GM23338 (cell line): ENCODE data around the gene RAB31. TPM values are rescaled to one million over a fixed set of nuclear protein-coding genes. Genes with fewer than 3 reads are reported as not detected.

Experiments
- ATAC-seq: fragments of 200-7000 bp; cut with Tn5 transposase; 3 replicates; pipeline ENCODE4 v1.9.1; 2020
- DNase-seq: peaks from one replicate; pipeline ENCODE4 v3.0.0-alpha.2; 2015; ENCODE audit warnings: low spot score
- H2AFZ ChIP-seq: fragments of 200-600 bp; sonication (generic); 2 replicates; pipeline ENCODE4 v1.8.0; 2016; ENCODE audit warnings: antibody characterized with exemption, mild to moderate bottlenecking, moderate library complexity
- H3F3A ChIP-seq: fragments of 200-600 bp; sonication (generic); replicated peaks from 2 replicates; pipeline ENCODE4 v1.8.0; 2017; ENCODE audit warnings: antibody characterized with exemption, mixed run types, low read depth
- H3K27ac ChIP-seq: fragments of 200-600 bp; sonication (generic); 2 replicates; pipeline ENCODE4 v1.6.1; 2016; ENCODE audit warnings: low read depth
- H3K27me3 ChIP-seq: fragments of 200-600 bp; sonication (generic); 2 replicates; pipeline ENCODE4 v1.8.0; 2016; ENCODE audit warnings: mild to moderate bottlenecking, mixed run types, moderate library complexity; ENCODE audit not compliant: insufficient read depth
- H3K36me3 ChIP-seq: fragments of 200-600 bp; sonication (generic); 2 replicates; pipeline ENCODE4 v1.8.0; 2016; ENCODE audit warnings: mild to moderate bottlenecking; ENCODE audit not compliant: insufficient read depth
- H3K4me1 ChIP-seq: fragments of 200-600 bp; sonication (generic); 2 replicates; pipeline ENCODE4 v1.8.0; 2016; ENCODE audit warnings: mild to moderate bottlenecking, moderate library complexity; ENCODE audit not compliant: insufficient read depth
- H3K4me2 ChIP-seq: fragments of 200-600 bp; sonication (generic); 2 replicates; pipeline ENCODE4 v1.7.1; 2017; ENCODE audit warnings: mixed run types
- H3K4me3 ChIP-seq: fragments of 200-600 bp; sonication (generic); 2 replicates; pipeline ENCODE4 v1.6.1; 2016; ENCODE audit warnings: mixed run types
- H3K79me2 ChIP-seq: fragments of 200-600 bp; sonication (generic); replicated peaks from 2 replicates; pipeline ENCODE4 v1.8.0; 2017; ENCODE audit warnings: mild to moderate bottlenecking; ENCODE audit not compliant: insufficient read depth
- H3K9me2 ChIP-seq: fragments of 200-600 bp; sonication (generic); 2 replicates; pipeline ENCODE4 v1.8.0; 2017; ENCODE audit not compliant: insufficient read depth
- H4K20me1 ChIP-seq: fragments of 200-600 bp; sonication (generic); replicated peaks from 2 replicates; pipeline ENCODE4 v1.8.0; 2017; ENCODE audit warnings: mild to moderate bottlenecking; ENCODE audit not compliant: insufficient read depth
- H3K27ac Mint-ChIP-seq: 2 replicates; pipeline ENCODE4 v1.8.0; 2020; ENCODE audit warnings: inconsistent platforms, mild to moderate bottlenecking, moderate library complexity, mixed read lengths
- H3K27me3 Mint-ChIP-seq: 3 replicates; pipeline ENCODE4 v1.8.0; 2022; ENCODE audit warnings: low read depth, mild to moderate bottlenecking, moderate library complexity, mixed read lengths, inconsistent platforms; ENCODE audit not compliant: insufficient read depth, poor library complexity
- H3K36me3 Mint-ChIP-seq: 3 replicates; pipeline ENCODE4 v1.8.0; 2021; ENCODE audit warnings: low read depth, mild to moderate bottlenecking, inconsistent platforms, moderate library complexity, mixed read lengths
- H3K4me1 Mint-ChIP-seq: 3 replicates; pipeline ENCODE4 v1.8.0; 2020; ENCODE audit warnings: mild to moderate bottlenecking, inconsistent platforms, mixed read lengths
- H3K4me3 Mint-ChIP-seq: 3 replicates; pipeline ENCODE4 v1.8.0; 2021; ENCODE audit warnings: moderate library complexity, mild to moderate bottlenecking, inconsistent platforms, mixed read lengths
- H3K9me3 Mint-ChIP-seq: 3 replicates; pipeline ENCODE4 v1.8.0; 2020; ENCODE audit warnings: moderate library complexity, mild to moderate bottlenecking, inconsistent platforms, mixed read lengths
- CREB1 ChIP-seq: fragments of 250-450 bp; sonication (Bioruptor Pico); IDR thresholded peaks from 2 replicates; pipeline ENCODE4 v1.5.0; 2020; ENCODE audit warnings: low read depth, mild to moderate bottlenecking, moderate library complexity
- EZH2 ChIP-seq: fragments of 200-600 bp; sonication (generic); IDR thresholded peaks from one replicate; pipeline ENCODE4 v1.8.0; 2017; ENCODE audit warnings: antibody characterized with exemption, mild to moderate bottlenecking, low read depth; ENCODE audit not compliant: unreplicated experiment
- EZH2phosphoT487 ChIP-seq: fragments of 200-600 bp; sonication (generic); IDR thresholded peaks from one replicate; pipeline ENCODE4 v1.8.1; 2018; ENCODE audit warnings: antibody characterized with exemption; ENCODE audit not compliant: unreplicated experiment
- JUNB ChIP-seq: IDR thresholded peaks from one replicate; pipeline ENCODE4 v1.6.1; 2016; ENCODE audit warnings: antibody characterized with exemption; ENCODE audit not compliant: unreplicated experiment
- NANOG ChIP-seq: IDR thresholded peaks from 2 replicates; pipeline ENCODE4 v1.6.1; 2016; ENCODE audit warnings: antibody characterized with exemption, borderline replicate concordance
- POLR2AphosphoS5 ChIP-seq: IDR thresholded peaks from 2 replicates; pipeline ENCODE4 v1.6.1; 2016; ENCODE audit warnings: antibody characterized with exemption, low read depth
- STAT1 ChIP-seq: IDR thresholded peaks from one replicate; pipeline ENCODE4 v1.6.1; 2016; ENCODE audit warnings: antibody characterized with exemption; ENCODE audit not compliant: unreplicated experiment
- ZNF114 ChIP-seq: fragments of 250-450 bp; sonication (Bioruptor Pico); IDR thresholded peaks from 2 replicates; pipeline ENCODE4 v1.5.0; 2020; ENCODE audit warnings: mild to moderate bottlenecking, moderate library complexity
- ZNF331 ChIP-seq: fragments of 250-450 bp; sonication (Bioruptor Pico); IDR thresholded peaks from 2 replicates; pipeline ENCODE4 v1.5.0; 2020; ENCODE audit warnings: low read depth, mild to moderate bottlenecking, moderate library complexity
- polyA plus RNA-seq: library from polyadenylated mRNA; unstranded; fragments of >200 nt; fragmentation: Nextera tagmentation; extraction: Ambion mirVana; gene quantifications from 2 replicates; pipeline ENCODE4 v1.2.1, GENCODE V29; 2016
- total RNA-seq: library from RNA; depleted of rRNA; stranded (reverse); fragments of >200 nt; shearing (Covaris generic); gene quantifications from 2 replicates; pipeline ENCODE4 v1.2.3, GENCODE V29; 2014
- TF ChIP-seq, protein P1 (sequence below): fragments of 250-450 bp; sonication (Bioruptor Pico); IDR thresholded peaks from 2 replicates; pipeline ENCODE4 v1.5.0; 2020; ENCODE audit warnings: mild to moderate bottlenecking, moderate library complexity
- TF ChIP-seq, protein P2 (sequence below): IDR thresholded peaks from 2 replicates; pipeline ENCODE4 v1.6.1; 2016; ENCODE audit warnings: antibody characterized with exemption

Gene RAB31
- total and polyA plus RNA-seq, 2 experiments from 2014 or later = 33.8 to 46.1 TPM

DNA sequence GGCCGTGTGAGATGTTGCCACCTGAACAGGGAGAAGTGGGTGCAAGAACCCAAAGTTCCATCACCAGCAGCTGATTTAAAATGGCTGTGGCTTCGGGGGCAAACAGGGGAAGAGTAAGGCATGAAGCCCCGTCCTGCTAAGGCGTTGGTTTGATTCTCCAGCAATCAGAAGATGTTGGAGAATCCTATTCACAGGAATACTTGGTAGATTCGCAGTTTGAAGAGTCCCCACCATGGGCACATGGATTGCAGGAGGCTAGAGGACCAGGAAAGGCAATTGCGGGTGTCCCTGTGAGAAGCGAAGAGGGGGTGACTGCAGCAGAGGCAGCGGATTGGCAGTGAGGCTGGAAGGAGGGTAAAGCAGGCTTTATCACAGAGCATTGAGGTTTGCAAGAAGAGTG is 131.1 kb downstream of the RAB31 start (continued):
- no peak for TF ChIP-seq EZH2

DNA sequence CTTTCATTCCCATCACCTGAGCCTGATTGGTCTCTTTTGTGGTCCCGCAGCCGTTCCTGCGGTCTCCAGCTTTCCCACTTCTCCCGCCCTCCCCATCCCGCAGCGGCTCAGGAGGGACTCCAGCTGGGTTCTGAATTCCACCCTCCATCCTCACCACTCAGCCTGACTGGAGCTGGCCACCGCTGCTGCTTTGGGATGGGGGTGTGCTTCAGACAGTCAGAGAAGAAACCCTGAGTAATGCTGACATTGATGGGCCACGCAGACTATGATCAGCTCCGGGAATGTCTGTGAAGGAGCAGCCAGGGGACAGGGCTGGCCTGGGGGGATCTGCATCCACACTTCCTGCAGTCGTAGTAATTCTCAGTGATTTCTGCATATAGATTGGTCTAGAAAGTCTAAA is 131.8 kb downstream of the RAB31 start:
- Histone ChIP-seq H3F3A (0 out of 2 replicates have a peak, but pooled peaks cover 3% of the 10 kb centered on the region), H2AFZ (no peak overlapping the region), H3K4me2 (no peak overlapping the region), H3K79me2 (no peaks in the 10 kb centered on the region), H3K4me3 (no peak overlapping the region), H3K4me1 (peaks cover 26% of the 10 kb centered on the region), H3K36me3 (no peaks in the 10 kb centered on the region), H4K20me1 (no peaks in the 10 kb centered on the region), H3K27me3 (no peaks in the 10 kb centered on the region), H3K27ac (0 out of 2 replicates have a peak overlapping the region, but pooled peaks have one; percentile 12), H3K9me2 (no peaks in the 10 kb centered on the region; the same call in 1 of the 2 replicates)
- TF ChIP-seq ZNF331 (CRISPR knock-in tag) = no peak
- TF ChIP-seq ZNF114 (CRISPR knock-in tag) = no peak
- TF ChIP-seq POLR2AphosphoS5 = no peak
- no peak for TF ChIP-seq JUNB
- TF ChIP-seq NANOG = no peak
- no peak for TF ChIP-seq STAT1
- TF ChIP-seq, protein P1, sequence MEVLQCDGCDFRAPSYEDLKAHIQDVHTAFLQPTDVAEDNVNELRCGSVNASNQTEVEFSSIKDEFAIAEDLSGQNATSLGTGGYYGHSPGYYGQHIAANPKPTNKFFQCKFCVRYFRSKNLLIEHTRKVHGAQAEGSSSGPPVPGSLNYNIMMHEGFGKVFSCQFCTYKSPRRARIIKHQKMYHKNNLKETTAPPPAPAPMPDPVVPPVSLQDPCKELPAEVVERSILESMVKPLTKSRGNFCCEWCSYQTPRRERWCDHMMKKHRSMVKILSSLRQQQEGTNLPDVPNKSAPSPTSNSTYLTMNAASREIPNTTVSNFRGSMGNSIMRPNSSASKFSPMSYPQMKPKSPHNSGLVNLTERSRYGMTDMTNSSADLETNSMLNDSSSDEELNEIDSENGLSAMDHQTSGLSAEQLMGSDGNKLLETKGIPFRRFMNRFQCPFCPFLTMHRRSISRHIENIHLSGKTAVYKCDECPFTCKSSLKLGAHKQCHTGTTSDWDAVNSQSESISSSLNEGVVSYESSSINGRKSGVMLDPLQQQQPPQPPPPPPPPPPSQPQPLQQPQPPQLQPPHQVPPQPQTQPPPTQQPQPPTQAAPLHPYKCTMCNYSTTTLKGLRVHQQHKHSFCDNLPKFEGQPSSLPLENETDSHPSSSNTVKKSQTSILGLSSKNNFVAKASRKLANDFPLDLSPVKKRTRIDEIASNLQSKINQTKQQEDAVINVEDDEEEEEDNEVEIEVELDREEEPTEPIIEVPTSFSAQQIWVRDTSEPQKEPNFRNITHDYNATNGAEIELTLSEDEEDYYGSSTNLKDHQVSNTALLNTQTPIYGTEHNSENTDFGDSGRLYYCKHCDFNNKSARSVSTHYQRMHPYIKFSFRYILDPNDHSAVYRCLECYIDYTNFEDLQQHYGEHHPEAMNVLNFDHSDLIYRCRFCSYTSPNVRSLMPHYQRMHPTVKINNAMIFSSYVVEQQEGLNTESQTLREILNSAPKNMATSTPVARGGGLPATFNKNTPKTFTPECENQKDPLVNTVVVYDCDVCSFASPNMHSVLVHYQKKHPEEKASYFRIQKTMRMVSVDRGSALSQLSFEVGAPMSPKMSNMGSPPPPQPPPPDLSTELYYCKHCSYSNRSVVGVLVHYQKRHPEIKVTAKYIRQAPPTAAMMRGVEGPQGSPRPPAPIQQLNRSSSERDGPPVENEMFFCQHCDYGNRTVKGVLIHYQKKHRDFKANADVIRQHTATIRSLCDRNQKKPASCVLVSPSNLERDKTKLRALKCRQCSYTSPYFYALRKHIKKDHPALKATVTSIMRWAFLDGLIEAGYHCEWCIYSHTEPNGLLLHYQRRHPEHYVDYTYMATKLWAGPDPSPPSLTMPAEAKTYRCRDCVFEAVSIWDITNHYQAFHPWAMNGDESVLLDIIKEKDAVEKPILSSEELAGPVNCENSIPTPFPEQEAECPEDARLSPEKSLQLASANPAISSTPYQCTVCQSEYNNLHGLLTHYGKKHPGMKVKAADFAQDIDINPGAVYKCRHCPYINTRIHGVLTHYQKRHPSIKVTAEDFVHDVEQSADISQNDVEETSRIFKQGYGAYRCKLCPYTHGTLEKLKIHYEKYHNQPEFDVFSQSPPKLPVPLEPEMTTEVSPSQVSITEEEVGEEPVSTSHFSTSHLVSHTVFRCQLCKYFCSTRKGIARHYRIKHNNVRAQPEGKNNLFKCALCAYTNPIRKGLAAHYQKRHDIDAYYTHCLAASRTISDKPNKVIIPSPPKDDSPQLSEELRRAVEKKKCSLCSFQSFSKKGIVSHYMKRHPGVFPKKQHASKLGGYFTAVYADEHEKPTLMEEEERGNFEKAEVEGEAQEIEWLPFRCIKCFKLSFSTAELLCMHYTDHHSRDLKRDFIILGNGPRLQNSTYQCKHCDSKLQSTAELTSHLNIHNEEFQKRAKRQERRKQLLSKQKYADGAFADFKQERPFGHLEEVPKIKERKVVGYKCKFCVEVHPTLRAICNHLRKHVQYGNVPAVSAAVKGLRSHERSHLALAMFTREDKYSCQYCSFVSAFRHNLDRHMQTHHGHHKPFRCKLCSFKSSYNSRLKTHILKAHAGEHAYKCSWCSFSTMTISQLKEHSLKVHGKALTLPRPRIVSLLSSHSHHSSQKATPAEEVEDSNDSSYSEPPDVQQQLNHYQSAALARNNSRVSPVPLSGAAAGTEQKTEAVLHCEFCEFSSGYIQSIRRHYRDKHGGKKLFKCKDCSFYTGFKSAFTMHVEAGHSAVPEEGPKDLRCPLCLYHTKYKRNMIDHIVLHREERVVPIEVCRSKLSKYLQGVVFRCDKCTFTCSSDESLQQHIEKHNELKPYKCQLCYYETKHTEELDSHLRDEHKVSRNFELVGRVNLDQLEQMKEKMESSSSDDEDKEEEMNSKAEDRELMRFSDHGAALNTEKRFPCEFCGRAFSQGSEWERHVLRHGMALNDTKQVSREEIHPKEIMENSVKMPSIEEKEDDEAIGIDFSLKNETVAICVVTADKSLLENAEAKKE (CRISPR knock-in tag) = no peak
- TF ChIP-seq, protein P2, sequence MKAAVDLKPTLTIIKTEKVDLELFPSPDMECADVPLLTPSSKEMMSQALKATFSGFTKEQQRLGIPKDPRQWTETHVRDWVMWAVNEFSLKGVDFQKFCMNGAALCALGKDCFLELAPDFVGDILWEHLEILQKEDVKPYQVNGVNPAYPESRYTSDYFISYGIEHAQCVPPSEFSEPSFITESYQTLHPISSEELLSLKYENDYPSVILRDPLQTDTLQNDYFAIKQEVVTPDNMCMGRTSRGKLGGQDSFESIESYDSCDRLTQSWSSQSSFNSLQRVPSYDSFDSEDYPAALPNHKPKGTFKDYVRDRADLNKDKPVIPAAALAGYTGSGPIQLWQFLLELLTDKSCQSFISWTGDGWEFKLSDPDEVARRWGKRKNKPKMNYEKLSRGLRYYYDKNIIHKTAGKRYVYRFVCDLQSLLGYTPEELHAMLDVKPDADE = no peak
- TF ChIP-seq EZH2phosphoT487 = no peak
- no peak for TF ChIP-seq CREB1
- TF ChIP-seq EZH2 = no peak
- no peak overlapping the region for H3K27ac Mint-ChIP-seq
- no peak overlapping the region for H3K4me3 Mint-ChIP-seq
- DNase-seq (peak; percentile 48), ATAC-seq (peak; percentile 38)
- H3K4me1 Mint-ChIP-seq = peaks cover 54% of the 10 kb centered on the region
- H3K27me3 Mint-ChIP-seq = peaks cover 10% of the 10 kb centered on the region
- H3K36me3 Mint-ChIP-seq = no peaks in the 10 kb centered on the region; the same call in 2 of the 3 replicates
- H3K9me3 Mint-ChIP-seq = no peaks in the 10 kb centered on the region
